HepG2 (cell line): ENCODE results near the gene SDK1. TPM values are rescaled to one million over a fixed set of nuclear protein-coding genes. Genes with fewer than 3 reads are reported as not detected.

Source experiments
- ATF7-NPFF ChIP-seq: sonication (generic); formaldehyde crosslinking; IDR thresholded peaks from 2 replicates; pipeline ENCODE4 v1.8.1; 2023; ENCODE audit warnings: mild to moderate bottlenecking, low read depth, missing genetic modification reagents, moderate library complexity
- IKZF4 ChIP-seq: sonication (generic); formaldehyde crosslinking; IDR thresholded peaks from 2 replicates; pipeline ENCODE4 v1.5.1; 2020; ENCODE audit warnings: borderline replicate concordance, mild to moderate bottlenecking, low read depth, missing genetic modification reagents; ENCODE audit errors: not compliant biosample characterization
- MTF2 ChIP-seq: sonication (generic); formaldehyde crosslinking; IDR thresholded peaks from 2 replicates; pipeline ENCODE4 v1.5.0; 2020; ENCODE audit warnings: missing genetic modification reagents, borderline replicate concordance
- SALL1 ChIP-seq: sonication (generic); formaldehyde crosslinking; IDR thresholded peaks from 2 replicates; pipeline ENCODE4 v1.8.0; 2022; ENCODE audit warnings: mild to moderate bottlenecking, missing genetic modification reagents
- ZNF44 ChIP-seq: sonication (generic); formaldehyde crosslinking; IDR thresholded peaks from 2 replicates; pipeline ENCODE4 v1.5.1; 2020; ENCODE audit warnings: mild to moderate bottlenecking, missing genetic modification reagents
- polyA plus RNA-seq, 8 experiments: library from polyadenylated mRNA; depleted of rRNA in 3 of 8; stranded (reverse) in 7 of 8; unstranded in 1 of 8; fragments of >200 nt; fragmentation: Illumina TruSeq in 4 of 8; extraction: Trizol in 4 of 8; gene quantifications; 2 replicates each; pipeline versions ENCODE4 v1.2.1 to v1.2.3, GENCODE V29; 2011 to 2016; ENCODE audit warnings: low read depth in 4 of 8, missing spikeins in 1 of 8, mixed read lengths in 1 of 8; ENCODE audit not compliant: insufficient read depth in 1 of 8
- total RNA-seq, 5 experiments: library from RNA; depleted of rRNA; stranded (reverse); fragments of >200 nt; fragmentation: Illumina TruSeq; extraction: Trizol; gene quantifications; 2 replicates each; pipeline ENCODE4 v1.2.3, GENCODE V29; 2016; ENCODE audit warnings: low read depth in 1 of 5
- TF ChIP-seq, protein P1 (sequence below): sonication (generic); formaldehyde crosslinking; IDR thresholded peaks from 2 replicates; pipeline ENCODE4 v1.5.0; 2020; ENCODE audit warnings: mild to moderate bottlenecking, missing genetic modification reagents, borderline replicate concordance

SDK1 gene
- total and polyA plus RNA-seq, 2 of the 13 experiments (the other 11 are each of a cell fraction or from before 2014, with no cell fraction given): 0.35 to 2.4 TPM

DNA sequence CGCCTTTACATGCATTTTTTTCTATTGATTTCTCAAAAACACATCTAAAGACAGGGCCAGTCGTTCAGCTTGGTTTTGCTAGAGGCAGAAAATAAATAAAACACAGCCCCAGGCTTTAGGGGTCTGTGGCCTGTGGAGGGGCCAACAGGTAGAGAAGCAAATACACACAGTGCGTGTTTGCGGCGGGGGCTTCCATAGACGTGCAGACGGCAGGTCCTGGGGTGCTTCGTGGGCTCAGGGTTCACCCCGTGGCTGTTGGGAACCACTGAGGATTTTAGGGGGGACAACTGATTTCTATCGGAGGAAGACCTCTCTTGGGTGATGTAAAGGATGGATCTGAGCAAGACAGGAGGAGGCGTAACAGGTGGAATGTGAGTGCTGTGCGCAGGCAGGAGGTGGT lies 935.3 kb downstream of the SDK1 start (continued):
- TF ChIP-seq, protein P1, sequence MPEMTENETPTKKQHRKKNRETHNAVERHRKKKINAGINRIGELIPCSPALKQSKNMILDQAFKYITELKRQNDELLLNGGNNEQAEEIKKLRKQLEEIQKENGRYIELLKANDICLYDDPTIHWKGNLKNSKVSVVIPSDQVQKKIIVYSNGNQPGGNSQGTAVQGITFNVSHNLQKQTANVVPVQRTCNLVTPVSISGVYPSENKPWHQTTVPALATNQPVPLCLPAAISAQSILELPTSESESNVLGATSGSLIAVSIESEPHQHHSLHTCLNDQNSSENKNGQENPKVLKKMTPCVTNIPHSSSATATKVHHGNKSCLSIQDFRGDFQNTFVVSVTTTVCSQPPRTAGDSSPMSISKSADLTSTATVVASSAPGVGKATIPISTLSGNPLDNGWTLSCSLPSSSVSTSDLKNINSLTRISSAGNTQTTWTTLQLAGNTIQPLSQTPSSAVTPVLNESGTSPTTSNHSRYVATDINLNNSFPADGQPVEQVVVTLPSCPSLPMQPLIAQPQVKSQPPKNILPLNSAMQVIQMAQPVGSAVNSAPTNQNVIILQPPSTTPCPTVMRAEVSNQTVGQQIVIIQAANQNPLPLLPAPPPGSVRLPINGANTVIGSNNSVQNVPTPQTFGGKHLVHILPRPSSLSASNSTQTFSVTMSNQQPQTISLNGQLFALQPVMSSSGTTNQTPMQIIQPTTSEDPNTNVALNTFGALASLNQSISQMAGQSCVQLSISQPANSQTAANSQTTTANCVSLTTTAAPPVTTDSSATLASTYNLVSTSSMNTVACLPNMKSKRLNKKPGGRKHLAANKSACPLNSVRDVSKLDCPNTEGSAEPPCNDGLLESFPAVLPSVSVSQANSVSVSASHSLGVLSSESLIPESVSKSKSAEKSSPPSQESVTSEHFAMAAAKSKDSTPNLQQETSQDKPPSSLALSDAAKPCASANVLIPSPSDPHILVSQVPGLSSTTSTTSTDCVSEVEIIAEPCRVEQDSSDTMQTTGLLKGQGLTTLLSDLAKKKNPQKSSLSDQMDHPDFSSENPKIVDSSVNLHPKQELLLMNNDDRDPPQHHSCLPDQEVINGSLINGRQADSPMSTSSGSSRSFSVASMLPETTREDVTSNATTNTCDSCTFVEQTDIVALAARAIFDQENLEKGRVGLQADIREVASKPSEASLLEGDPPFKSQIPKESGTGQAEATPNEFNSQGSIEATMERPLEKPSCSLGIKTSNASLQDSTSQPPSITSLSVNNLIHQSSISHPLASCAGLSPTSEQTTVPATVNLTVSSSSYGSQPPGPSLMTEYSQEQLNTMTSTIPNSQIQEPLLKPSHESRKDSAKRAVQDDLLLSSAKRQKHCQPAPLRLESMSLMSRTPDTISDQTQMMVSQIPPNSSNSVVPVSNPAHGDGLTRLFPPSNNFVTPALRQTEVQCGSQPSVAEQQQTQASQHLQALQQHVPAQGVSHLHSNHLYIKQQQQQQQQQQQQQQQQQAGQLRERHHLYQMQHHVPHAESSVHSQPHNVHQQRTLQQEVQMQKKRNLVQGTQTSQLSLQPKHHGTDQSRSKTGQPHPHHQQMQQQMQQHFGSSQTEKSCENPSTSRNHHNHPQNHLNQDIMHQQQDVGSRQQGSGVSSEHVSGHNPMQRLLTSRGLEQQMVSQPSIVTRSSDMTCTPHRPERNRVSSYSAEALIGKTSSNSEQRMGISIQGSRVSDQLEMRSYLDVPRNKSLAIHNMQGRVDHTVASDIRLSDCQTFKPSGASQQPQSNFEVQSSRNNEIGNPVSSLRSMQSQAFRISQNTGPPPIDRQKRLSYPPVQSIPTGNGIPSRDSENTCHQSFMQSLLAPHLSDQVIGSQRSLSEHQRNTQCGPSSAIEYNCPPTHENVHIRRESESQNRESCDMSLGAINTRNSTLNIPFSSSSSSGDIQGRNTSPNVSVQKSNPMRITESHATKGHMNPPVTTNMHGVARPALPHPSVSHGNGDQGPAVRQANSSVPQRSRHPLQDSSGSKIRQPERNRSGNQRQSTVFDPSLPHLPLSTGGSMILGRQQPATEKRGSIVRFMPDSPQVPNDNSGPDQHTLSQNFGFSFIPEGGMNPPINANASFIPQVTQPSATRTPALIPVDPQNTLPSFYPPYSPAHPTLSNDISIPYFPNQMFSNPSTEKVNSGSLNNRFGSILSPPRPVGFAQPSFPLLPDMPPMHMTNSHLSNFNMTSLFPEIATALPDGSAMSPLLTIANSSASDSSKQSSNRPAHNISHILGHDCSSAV (CRISPR knock-in tag): no peak
- TF ChIP-seq MTF2 (CRISPR knock-in tag) (no peak), IKZF4 (CRISPR knock-in tag) (no peak), SALL1 (CRISPR knock-in tag) (no peak), ZNF44 (no peak), ATF7-NPFF (CRISPR knock-in tag) (no peak)
- TF ChIP-seq, all 625 proteins: peak for 0
